Ascending aorta (tissue), 2 donors: ENCODE results near the gene CXCR5. TPM values are rescaled to one million over a fixed set of nuclear protein-coding genes. Genes with fewer than 3 reads are reported as not detected.

ENCODE experiments used
- DNase-seq, 2 donors: peaks; one replicate each; pipeline ENCODE4 v3.0.0-alpha.2; 2019; ENCODE audit warnings: low spot score in 2 of 2
- H3K27ac ChIP-seq, 2 donors: fragments of 200-600 bp; sonication (generic); one replicate each; pipeline ENCODE4 v1.5.1; 2016 to 2017; ENCODE audit warnings: mild to moderate bottlenecking in 1 of 2
- H3K27me3 ChIP-seq: fragments of 200-600 bp; sonication (generic); one replicate; pipeline ENCODE4 v1.5.1; 2017
- H3K36me3 ChIP-seq, 2 donors: fragments of 200-600 bp; sonication (generic); one replicate each; pipeline ENCODE4 v1.5.1; 2016
- H3K4me1 ChIP-seq, 2 donors: fragments of 200-600 bp; sonication (generic); one replicate each; pipeline ENCODE4 v1.5.1; 2016 to 2017; ENCODE audit warnings: mild to moderate bottlenecking in 1 of 2
- H3K4me3 ChIP-seq, 2 donors: fragments of 200-600 bp; sonication (generic); one replicate each; pipeline ENCODE4 v1.5.1; 2016 to 2017; ENCODE audit warnings: mild to moderate bottlenecking in 1 of 2
- H3K9me3 ChIP-seq, 2 donors: fragments of 200-600 bp; sonication (generic); one replicate each; pipeline ENCODE4 v1.5.1; 2016
- CTCF ChIP-seq, 3 experiments: fragments of 200-600 bp in 2 of 3; fragments of 450-650 bp in 1 of 3; sonication (generic) in 2 of 3; IDR thresholded peaks; one replicate each; pipeline ENCODE4 v1.5.1; 2016 to 2019; ENCODE audit warnings: antibody characterized with exemption in 3 of 3, mild to moderate bottlenecking in 1 of 3, moderate library complexity in 1 of 3
- intact Hi-C: fragments of 100-400 bp; cut with DNase I; formaldehyde crosslinking; loops from one replicate; pipeline ENCODE4 v1.15.1; 2023
- total RNA-seq: library from RNA; depleted of rRNA; stranded (reverse); fragments of >200 nt; gene quantifications from one replicate; pipeline ENCODE4 v1.1.0, GENCODE V29; 2016

Gene CXCR5
- total RNA-seq, 1 donor from 2014 or later, result not detected

- DNase-seq, result no peak
- Histone ChIP-seq H3K4me3 (no peak overlapping the region), H3K4me1 (peaks cover 0 to 10% of the 10 kb centered on the region in 2 donors), H3K36me3 (peaks cover 43 to 73% of the 10 kb centered on the region in 2 donors), H3K27me3 (no peaks in the 10 kb centered on the region), H3K9me3 (no peaks in the 10 kb centered on the region), H3K27ac (peak overlapping the region in 1 of 2 donors; percentile 38)
- intact Hi-C loops, result no loop called here
- no peak for TF ChIP-seq CTCF (IDR thresholded peaks at IDR 0.05)
These were observed 12.8 kb downstream of the CXCR5 start for GRCh38 chr11:118896472-118896913.

- no peaks in the 10 kb centered on the region for H3K9me3 ChIP-seq
- DNase-seq, result no peak
- intact Hi-C loops, result no loop called here
- no peaks in the 10 kb centered on the region for H3K27me3 ChIP-seq
- no peak overlapping the region for H3K4me3 ChIP-seq
- H3K27ac ChIP-seq, result peak overlapping the region in 1 of 2 donors; percentile 38
- H3K4me1 ChIP-seq, result peaks cover 0 to 10% of the 10 kb centered on the region in 2 donors
- peaks cover 49 to 78% of the 10 kb centered on the region in 2 donors for H3K36me3 ChIP-seq
- TF ChIP-seq CTCF (IDR thresholded peaks at IDR 0.05), result no peak
These were observed 13.4 kb downstream of the CXCR5 start for GRCh38 chr11:118896921-118897591.

GRCh38 chr11:118897721-118898310, 14.1 kb downstream of the CXCR5 start:
- no peak overlapping the region for H3K27ac ChIP-seq
- no peaks in the 10 kb centered on the region for H3K9me3 ChIP-seq
- H3K4me3 ChIP-seq, result no peak overlapping the region
- intact Hi-C loops, result no loop called here
- H3K4me1 ChIP-seq, result peaks cover 0 to 10% of the 10 kb centered on the region in 2 donors
- H3K36me3 ChIP-seq, result peaks cover 57 to 86% of the 10 kb centered on the region in 2 donors
- no peaks in the 10 kb centered on the region for H3K27me3 ChIP-seq
- TF ChIP-seq CTCF (IDR thresholded peaks at IDR 0.05), result no peak
- DNase-seq, result no peak

- H3K4me1 ChIP-seq, result peaks cover 0 to 12% of the 10 kb centered on the region in 2 donors
- H3K36me3 ChIP-seq, result peaks cover 65 to 92% of the 10 kb centered on the region in 2 donors
- no peak for TF ChIP-seq CTCF (IDR thresholded peaks at IDR 0.05)
These were observed 15.0 kb downstream of the CXCR5 start for GRCh38 chr11:118898400-118899295.

GRCh38 chr11:118899296-118899688, 15.6 kb downstream of the CXCR5 start:
- peaks cover 71 to 92% of the 10 kb centered on the region in 2 donors for H3K36me3 ChIP-seq
- TF ChIP-seq CTCF (IDR thresholded peaks at IDR 0.05), result peak in 1 of 3 experiments; percentile 11
- intact Hi-C loops, result no loop called here
- no peak for DNase-seq
- H3K4me1 ChIP-seq, result peaks cover 0 to 15% of the 10 kb centered on the region in 2 donors
- H3K9me3 ChIP-seq, result no peaks in the 10 kb centered on the region
- peak overlapping the region; percentile 32 to 58 for H3K27ac ChIP-seq
- H3K4me3 ChIP-seq, result no peak overlapping the region
- no peaks in the 10 kb centered on the region for H3K27me3 ChIP-seq

More at GRCh38 chr11:118898400-118899295, 15.0 kb downstream of the CXCR5 start:
- no peak overlapping the region for H3K4me3 ChIP-seq
- peak overlapping the region in 1 of 2 donors; percentile 58 for H3K27ac ChIP-seq
- no peaks in the 10 kb centered on the region for H3K27me3 ChIP-seq
- intact Hi-C loops, result no loop called here
- no peak for DNase-seq
- no peaks in the 10 kb centered on the region for H3K9me3 ChIP-seq
